22Rv1 (cell line): ENCODE results near the gene GCN1.

Experiments used
- ZFX ChIP-seq: fragments of 450-650 bp; IDR thresholded peaks from 2 replicates; pipeline ENCODE4 v1.6.1; 2017; ENCODE audit warnings: antibody characterized with exemption, borderline replicate concordance
- TF ChIP-seq, protein P1 (sequence below): fragments of 450-650 bp; IDR thresholded peaks from 2 replicates; pipeline ENCODE4 v1.5.1; 2017; ENCODE audit warnings: mild to moderate bottlenecking

DNA sequence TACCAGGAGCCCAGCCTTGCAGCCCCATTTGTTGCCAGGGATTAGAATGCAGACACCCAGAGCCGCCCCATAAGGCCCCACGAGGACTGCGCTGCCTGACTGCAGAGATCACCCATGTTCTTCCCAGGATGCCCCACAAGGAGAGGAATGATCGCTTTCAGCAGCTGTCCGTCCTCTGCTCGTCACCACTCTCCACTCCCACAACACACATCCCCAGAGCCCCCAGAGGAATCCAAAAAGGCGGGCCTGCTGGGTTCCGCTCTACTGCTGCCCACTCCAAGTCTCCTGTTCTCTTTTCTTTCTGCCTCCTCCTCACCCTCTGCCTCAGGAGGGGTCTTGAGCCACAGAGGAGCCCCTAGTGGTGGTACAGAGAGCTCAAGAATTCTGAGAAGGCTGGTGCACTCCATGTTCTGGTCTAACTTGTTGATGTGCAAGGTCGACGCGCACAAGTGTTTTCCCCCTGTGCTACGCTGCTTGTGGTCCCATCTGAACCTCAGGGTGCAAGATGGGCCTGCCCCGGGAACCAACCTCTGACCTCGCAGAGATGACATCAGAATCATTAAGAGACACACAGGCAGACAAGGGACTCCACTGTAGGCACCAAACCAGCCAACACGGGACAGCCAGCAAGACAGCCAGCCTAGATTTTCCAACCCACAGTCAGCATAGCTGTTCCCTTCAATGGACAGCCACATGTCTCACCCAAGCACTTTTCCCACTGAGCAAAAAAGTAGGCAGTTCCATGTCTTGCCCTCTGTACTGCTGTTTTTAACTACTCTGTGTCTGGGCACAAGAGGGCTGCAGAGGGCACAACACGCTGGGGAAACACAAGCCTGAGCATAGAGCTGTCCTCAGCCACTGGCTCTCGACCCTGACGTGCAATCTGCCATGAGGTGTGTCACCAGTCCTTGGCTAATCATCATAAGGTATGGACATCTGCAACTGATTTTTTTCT, 41.1 kb upstream of the GCN1 start:
- TF ChIP-seq, protein P1, sequence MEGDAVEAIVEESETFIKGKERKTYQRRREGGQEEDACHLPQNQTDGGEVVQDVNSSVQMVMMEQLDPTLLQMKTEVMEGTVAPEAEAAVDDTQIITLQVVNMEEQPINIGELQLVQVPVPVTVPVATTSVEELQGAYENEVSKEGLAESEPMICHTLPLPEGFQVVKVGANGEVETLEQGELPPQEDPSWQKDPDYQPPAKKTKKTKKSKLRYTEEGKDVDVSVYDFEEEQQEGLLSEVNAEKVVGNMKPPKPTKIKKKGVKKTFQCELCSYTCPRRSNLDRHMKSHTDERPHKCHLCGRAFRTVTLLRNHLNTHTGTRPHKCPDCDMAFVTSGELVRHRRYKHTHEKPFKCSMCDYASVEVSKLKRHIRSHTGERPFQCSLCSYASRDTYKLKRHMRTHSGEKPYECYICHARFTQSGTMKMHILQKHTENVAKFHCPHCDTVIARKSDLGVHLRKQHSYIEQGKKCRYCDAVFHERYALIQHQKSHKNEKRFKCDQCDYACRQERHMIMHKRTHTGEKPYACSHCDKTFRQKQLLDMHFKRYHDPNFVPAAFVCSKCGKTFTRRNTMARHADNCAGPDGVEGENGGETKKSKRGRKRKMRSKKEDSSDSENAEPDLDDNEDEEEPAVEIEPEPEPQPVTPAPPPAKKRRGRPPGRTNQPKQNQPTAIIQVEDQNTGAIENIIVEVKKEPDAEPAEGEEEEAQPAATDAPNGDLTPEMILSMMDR, result peak; percentile 9; the same call in 1 of the 2 replicates
- TF ChIP-seq ZFX, result no peak
